Peyer's patch (tissue), 4 donors: ENCODE measurements around the gene USP31. TPM values are rescaled to one million over a fixed set of nuclear protein-coding genes. Genes with fewer than 3 reads are reported as not detected.
A peak's percentile ranks its signal among the peaks of the same experiment; 100 is the strongest.

ENCODE experiments used
- DNase-seq, 3 donors: peaks; one replicate each; pipeline ENCODE4 v3.0.0-alpha.2; 2017 to 2019
- H3K27ac ChIP-seq, 4 donors: fragments of 200-600 bp; sonication (generic); one replicate each; pipeline ENCODE4 v1.5.1; 2016 to 2019
- H3K27me3 ChIP-seq, 2 donors: fragments of 200-600 bp; sonication (generic); one replicate each; pipeline ENCODE4 v1.5.1; 2019
- H3K36me3 ChIP-seq, 3 donors: fragments of 200-600 bp; sonication (generic); one replicate each; pipeline ENCODE4 v1.5.1; 2016 to 2019
- H3K4me1 ChIP-seq, 4 donors: fragments of 200-600 bp; sonication (generic); one replicate each; pipeline ENCODE4 v1.5.1; 2016 to 2019
- H3K4me3 ChIP-seq, 4 donors: fragments of 200-600 bp; sonication (generic); 1 replicate in 3 of 4; 2 replicates in 1 of 4; pipeline ENCODE4 v1.5.1; 2016 to 2019; ENCODE audit warnings: mild to moderate bottlenecking in 1 of 4
- H3K9me3 ChIP-seq, 4 donors: fragments of 200-600 bp; sonication (generic); one replicate each; pipeline ENCODE4 v1.5.1; 2016 to 2019; ENCODE audit warnings: mild to moderate bottlenecking in 1 of 4
- CTCF ChIP-seq, 6 experiments: fragments of 450-650 bp in 4 of 6; fragments of 200-600 bp in 2 of 6; sonication (generic) in 1 of 6; IDR thresholded peaks; one replicate each; pipeline ENCODE4 v1.5.1; 2017 to 2019; ENCODE audit warnings: antibody characterized with exemption in 6 of 6, mild to moderate bottlenecking in 3 of 6, moderate library complexity in 1 of 6
- POLR2A ChIP-seq, 2 donors: fragments of 450-650 bp; IDR thresholded peaks; one replicate each; pipeline ENCODE4 v1.5.1; 2017; ENCODE audit warnings: antibody characterized with exemption in 2 of 2, mild to moderate bottlenecking in 2 of 2, moderate library complexity in 2 of 2
- total RNA-seq, 4 donors: library from RNA; depleted of rRNA; stranded (reverse); fragments of >200 nt; gene quantifications; one replicate each; pipeline ENCODE4 v1.1.0, GENCODE V29; 2016

Gene USP31
- total RNA-seq, 4 donors from 2014 or later = 6.3 to 12.4 (median 10.5) TPM

DNA sequence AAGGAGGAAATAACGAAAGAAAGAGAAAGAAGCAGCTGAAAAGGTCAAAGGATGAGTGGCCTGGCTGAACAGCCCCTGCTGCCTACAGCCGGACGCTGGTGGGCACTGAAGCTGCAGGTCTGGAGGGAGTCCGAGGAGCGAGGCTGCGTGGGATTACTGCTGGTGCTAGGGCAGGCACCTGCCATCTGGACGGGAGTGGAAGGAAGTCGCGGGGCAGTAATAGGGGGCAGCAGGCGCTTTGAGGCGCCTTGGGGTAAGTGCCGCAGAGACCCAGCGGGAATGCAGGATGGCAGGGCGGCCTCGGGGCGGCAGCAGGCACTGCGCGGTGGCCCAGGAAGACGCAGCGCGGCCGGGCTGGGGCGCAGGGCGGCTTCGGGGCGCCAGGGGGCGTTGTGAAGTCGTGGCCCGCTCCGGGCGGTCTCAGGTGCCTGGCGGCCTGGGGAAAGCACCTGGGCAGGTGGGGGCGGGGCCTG lies 33.0 kb upstream of the USP31 start:
- Histone ChIP-seq H3K4me3 (peak overlapping the region; percentile 16 to 53 (median 40)), H3K27ac (no peak overlapping the region), H3K4me1 (peaks cover 0 to 15% (median 10%) of the 10 kb centered on the region in 4 donors), H3K27me3 (peaks cover 0 to 10% of the 10 kb centered on the region in 2 donors), H3K9me3 (no peaks in the 10 kb centered on the region), H3K36me3 (no peaks in the 10 kb centered on the region)
- peak; percentile 67 to 98 (median 96) for TF ChIP-seq CTCF (IDR thresholded peaks at IDR 0.05)
- no peak for TF ChIP-seq POLR2A (IDR thresholded peaks at IDR 0.05)
- peak; percentile 53 to 95 (median 90) for DNase-seq

- Histone ChIP-seq H3K27ac (no peak overlapping the region), H3K27me3 (peaks cover 0 to 10% of the 10 kb centered on the region in 2 donors)
Observed at GRCh38 chr16:23181506-23181905, 32.3 kb upstream of the USP31 start.

GRCh38 chr16:23175651-23176050 lies 26.4 kb upstream of the USP31 start:
- Histone ChIP-seq H3K4me1 (no peaks in the 10 kb centered on the region), H3K9me3 (no peaks in the 10 kb centered on the region), H3K4me3 (no peak overlapping the region), H3K27me3 (no peaks in the 10 kb centered on the region), H3K27ac (no peak overlapping the region), H3K36me3 (no peaks in the 10 kb centered on the region)
- TF ChIP-seq CTCF (IDR thresholded peaks at IDR 0.05) (no peak), POLR2A (IDR thresholded peaks at IDR 0.05) (no peak)
- DNase-seq = no peak

More at GRCh38 chr16:23181506-23181905, 32.3 kb upstream of the USP31 start:
- Histone ChIP-seq H3K4me1 (peaks cover 0 to 15% (median 10%) of the 10 kb centered on the region in 4 donors), H3K36me3 (no peaks in the 10 kb centered on the region), H3K4me3 (no peak overlapping the region), H3K9me3 (no peaks in the 10 kb centered on the region)
- no peak for DNase-seq
- TF ChIP-seq CTCF (IDR thresholded peaks at IDR 0.05) = no peak
- TF ChIP-seq POLR2A (IDR thresholded peaks at IDR 0.05) = no peak

DNA sequence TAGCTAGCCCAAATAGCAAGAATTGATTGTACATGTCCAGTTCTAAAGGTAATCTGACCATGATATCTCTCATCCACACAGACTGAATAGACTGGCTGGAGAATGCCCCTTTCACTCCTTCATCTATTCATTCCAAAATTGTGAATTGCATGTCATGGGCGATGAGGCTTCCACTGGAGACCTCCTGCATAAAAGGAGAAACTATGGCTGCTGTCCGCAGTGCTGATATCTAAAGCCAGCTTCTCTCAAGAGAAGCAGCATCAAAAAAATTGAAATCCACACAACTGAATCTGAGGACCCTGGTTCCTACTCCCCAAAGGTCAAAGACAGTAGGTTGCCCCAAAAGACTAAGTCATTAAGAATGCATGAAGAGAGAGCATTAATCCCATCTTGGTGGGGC lies 25.4 kb upstream of the USP31 start:
- Histone ChIP-seq H3K9me3 (no peaks in the 10 kb centered on the region), H3K36me3 (no peaks in the 10 kb centered on the region), H3K4me3 (no peak overlapping the region), H3K4me1 (no peaks in the 10 kb centered on the region), H3K27me3 (no peaks in the 10 kb centered on the region), H3K27ac (no peak overlapping the region)
- no peak for DNase-seq
- TF ChIP-seq CTCF (IDR thresholded peaks at IDR 0.05) (no peak), POLR2A (IDR thresholded peaks at IDR 0.05) (no peak)

DNA sequence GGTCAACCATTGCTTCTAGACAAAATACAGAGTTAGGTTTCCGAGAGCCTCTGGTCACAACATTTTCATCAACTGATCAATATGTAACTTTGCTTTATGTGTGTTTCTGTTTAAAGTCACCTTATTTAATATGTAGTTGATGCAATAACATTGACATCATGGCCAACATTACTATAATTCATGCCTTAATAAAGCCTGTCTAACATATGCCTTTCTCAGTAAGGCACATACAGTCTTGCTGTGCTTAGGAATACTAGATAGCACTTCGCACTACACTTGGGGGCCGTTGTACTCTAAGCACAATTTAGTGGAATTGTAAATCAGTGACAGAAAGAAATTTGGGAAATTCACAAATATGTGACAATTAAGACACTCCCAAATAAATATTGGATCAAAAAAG lies 23.7 kb upstream of the USP31 start:
- TF ChIP-seq CTCF (IDR thresholded peaks at IDR 0.05) (no peak), POLR2A (IDR thresholded peaks at IDR 0.05) (no peak)
- Histone ChIP-seq H3K9me3 (no peaks in the 10 kb centered on the region), H3K4me3 (no peak overlapping the region), H3K27ac (no peak overlapping the region), H3K36me3 (no peaks in the 10 kb centered on the region), H3K4me1 (no peaks in the 10 kb centered on the region), H3K27me3 (no peaks in the 10 kb centered on the region)
- DNase-seq = no peak

GRCh38 chr16:23172583-23172982 lies 23.3 kb upstream of the USP31 start:
- Histone ChIP-seq H3K4me3 (no peak overlapping the region), H3K27ac (no peak overlapping the region), H3K36me3 (no peaks in the 10 kb centered on the region), H3K9me3 (no peaks in the 10 kb centered on the region), H3K4me1 (no peaks in the 10 kb centered on the region), H3K27me3 (no peaks in the 10 kb centered on the region)
- no peak for DNase-seq
- TF ChIP-seq POLR2A (IDR thresholded peaks at IDR 0.05) (no peak), CTCF (IDR thresholded peaks at IDR 0.05) (no peak)
